ENCODE results near the gene CD55. TPM values are rescaled to one million over a fixed set of nuclear protein-coding genes. Genes with fewer than 3 reads are reported as not detected.

The CD55 gene
- total RNA-seq, 1 experiment from 2014 or later: 103 TPM

DNA sequence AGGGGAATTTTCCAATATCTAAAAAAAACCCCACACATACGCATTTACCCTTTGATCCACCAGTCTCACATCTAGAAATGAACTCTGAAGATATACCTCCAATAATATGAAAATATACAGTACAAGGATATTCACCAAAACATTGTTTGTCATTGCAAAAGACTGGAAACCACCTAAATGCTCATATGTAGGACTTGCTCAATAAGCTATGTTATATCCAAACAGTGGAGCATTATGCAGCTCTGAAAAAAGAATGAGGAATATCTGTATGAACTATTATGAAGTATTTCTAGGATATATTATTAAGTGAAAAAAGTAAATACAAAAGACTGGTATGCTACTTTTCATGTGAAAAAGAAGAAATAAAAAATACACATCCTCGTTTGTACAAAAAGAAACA lies 43.6 kb downstream of the CD55 start:
- no peak overlapping the region for H2AFZ ChIP-seq (ENCODE audit: low read length)
- no peaks in the 10 kb centered on the region for H3K27me3 ChIP-seq (ENCODE audit: low read length)
- H3K4me2 ChIP-seq (ENCODE audit: low read depth, low read length, poor library complexity, severe bottlenecking): no peak overlapping the region
- no peaks in the 10 kb centered on the region for H3K9me3 ChIP-seq (ENCODE audit: low read length)
- no peaks in the 10 kb centered on the region; the same call in 1 of the 2 replicates for H3K36me3 ChIP-seq (ENCODE audit: insufficient read depth, low read length)
- no peaks in the 10 kb centered on the region for H3K4me1 ChIP-seq (ENCODE audit: low read length)
- H3K9me2 ChIP-seq (replicated peaks; ENCODE audit: insufficient read depth, low read length): 0 out of 2 replicates have a peak, but pooled peaks cover 3% of the 10 kb centered on the region
- no peak overlapping the region for H3K9ac ChIP-seq (ENCODE audit: low read length)
- H4K20me1 ChIP-seq (ENCODE audit: insufficient read depth, low read depth, low read length): no peaks in the 10 kb centered on the region
- DNase-seq: no peak
- no peaks in the 10 kb centered on the region for H3K79me2 ChIP-seq (ENCODE audit: low read length)
- H3K27ac ChIP-seq (ENCODE audit: low read length): no peak overlapping the region
- H3K4me3 ChIP-seq (ENCODE audit: low read length): no peak overlapping the region

DNA sequence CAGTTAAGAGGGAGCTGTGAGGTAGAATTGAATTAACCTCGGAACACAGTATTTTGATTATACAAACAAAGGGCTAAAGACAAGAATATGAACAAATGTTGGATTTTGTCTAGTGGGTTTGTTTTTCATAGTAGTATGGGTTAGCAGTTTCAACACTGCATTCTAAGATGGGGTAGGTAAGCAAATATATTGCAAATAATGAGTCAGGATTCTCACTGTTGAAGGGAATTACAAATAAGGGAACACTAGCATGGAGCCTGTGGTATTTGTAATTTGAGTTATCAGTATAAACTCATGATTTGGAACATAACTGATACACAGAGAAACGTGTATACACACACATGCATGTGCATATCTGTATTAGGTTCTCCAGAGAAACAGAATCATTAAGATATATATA lies 44.5 kb downstream of the CD55 start:
- Histone ChIP-seq H3K36me3 (ENCODE audit: insufficient read depth, low read length) (no peaks in the 10 kb centered on the region; the same call in 1 of the 2 replicates), H3K4me3 (ENCODE audit: low read length) (no peak overlapping the region), H3K9me3 (ENCODE audit: low read length) (no peaks in the 10 kb centered on the region), H3K27me3 (ENCODE audit: low read length) (no peaks in the 10 kb centered on the region), H3K9me2 (replicated peaks; ENCODE audit: insufficient read depth, low read length) (0 out of 2 replicates have a peak, but pooled peaks cover 3% of the 10 kb centered on the region), H4K20me1 (ENCODE audit: insufficient read depth, low read depth, low read length) (no peaks in the 10 kb centered on the region), H3K4me1 (ENCODE audit: low read length) (no peaks in the 10 kb centered on the region), H3K79me2 (ENCODE audit: low read length) (no peaks in the 10 kb centered on the region), H2AFZ (ENCODE audit: low read length) (no peak overlapping the region), H3K9ac (ENCODE audit: low read length) (no peak overlapping the region), H3K27ac (ENCODE audit: low read length) (no peak overlapping the region), H3K4me2 (ENCODE audit: low read depth, low read length, poor library complexity, severe bottlenecking) (no peak overlapping the region)
- DNase-seq: no peak

DNA sequence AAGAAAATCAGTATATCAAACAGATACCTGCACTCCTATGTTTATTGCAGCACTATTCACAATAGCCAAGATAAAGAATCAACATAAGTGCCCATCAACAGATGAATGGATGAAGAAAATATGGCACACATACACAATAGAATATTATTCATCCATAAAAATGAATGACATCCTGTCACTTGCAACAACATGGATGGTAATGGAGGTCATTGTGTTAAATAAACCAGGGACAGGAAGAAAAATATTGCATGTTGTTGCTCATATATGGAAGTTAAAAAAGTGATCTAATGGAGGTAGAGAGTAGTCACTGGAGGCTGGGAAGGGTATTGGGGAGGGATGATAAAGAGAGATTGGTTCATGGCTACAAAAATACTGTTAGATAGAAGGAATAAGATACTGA lies 67.2 kb downstream of the CD55 start:
- H3K9me3 ChIP-seq (ENCODE audit: low read length): no peaks in the 10 kb centered on the region
- H2AFZ ChIP-seq (ENCODE audit: low read length): no peak overlapping the region
- H3K36me3 ChIP-seq (ENCODE audit: insufficient read depth, low read length): no peaks in the 10 kb centered on the region
- no peak overlapping the region for H3K4me2 ChIP-seq (ENCODE audit: low read depth, low read length, poor library complexity, severe bottlenecking)
- no peaks in the 10 kb centered on the region for H4K20me1 ChIP-seq (ENCODE audit: insufficient read depth, low read depth, low read length)
- no peak overlapping the region for H3K9ac ChIP-seq (ENCODE audit: low read length)
- H3K4me3 ChIP-seq (ENCODE audit: low read length): no peak overlapping the region
- H3K9me2 ChIP-seq (replicated peaks; ENCODE audit: insufficient read depth, low read length): no peaks in the 10 kb centered on the region
- no peak for DNase-seq
- H3K79me2 ChIP-seq (ENCODE audit: low read length): no peaks in the 10 kb centered on the region
- H3K27me3 ChIP-seq (ENCODE audit: low read length): no peaks in the 10 kb centered on the region
- no peaks in the 10 kb centered on the region for H3K4me1 ChIP-seq (ENCODE audit: low read length)
- no peak overlapping the region for H3K27ac ChIP-seq (ENCODE audit: low read length)

DNA sequence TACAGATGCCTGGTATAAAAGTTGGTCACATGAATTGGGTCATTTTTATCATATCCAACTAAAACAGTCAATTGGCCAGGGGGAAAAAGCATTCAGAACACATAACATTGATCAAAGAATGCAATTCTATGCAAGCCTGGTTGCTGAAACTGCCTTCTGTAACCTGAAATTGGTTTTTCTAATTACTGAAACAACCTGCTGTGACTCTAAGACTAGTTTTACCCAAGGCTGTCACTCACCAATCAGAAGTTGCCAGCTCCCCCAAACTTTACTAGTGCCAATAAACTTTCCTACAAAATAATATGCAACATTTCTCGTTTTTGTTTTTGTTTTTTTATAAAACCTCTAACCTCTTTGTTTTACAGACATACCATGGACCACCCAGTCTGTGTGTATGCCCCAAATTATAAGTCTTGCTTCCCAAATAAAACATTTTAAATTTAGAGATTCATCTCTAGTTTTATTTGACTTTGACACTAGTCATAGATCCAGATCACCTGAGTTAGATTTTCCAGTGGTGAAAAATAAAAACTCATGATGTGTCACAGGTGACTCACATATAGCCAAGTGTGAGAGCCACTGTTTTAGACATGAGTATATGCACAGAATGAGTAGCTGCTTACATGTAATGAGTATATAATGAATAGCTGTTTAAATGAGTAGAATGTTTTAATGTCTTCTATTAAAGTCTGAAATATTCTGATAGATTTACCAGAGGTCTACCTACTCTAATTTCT lies 68.4 kb downstream of the CD55 start:
- Histone ChIP-seq H3K9ac (ENCODE audit: low read length) (no peak overlapping the region), H3K27ac (ENCODE audit: low read length) (no peak overlapping the region), H3K4me3 (ENCODE audit: low read length) (no peak overlapping the region), H3K9me3 (ENCODE audit: low read length) (no peaks in the 10 kb centered on the region), H2AFZ (ENCODE audit: low read length) (no peak overlapping the region), H3K27me3 (ENCODE audit: low read length) (no peaks in the 10 kb centered on the region), H4K20me1 (ENCODE audit: insufficient read depth, low read depth, low read length) (no peaks in the 10 kb centered on the region), H3K4me1 (ENCODE audit: low read length) (no peaks in the 10 kb centered on the region), H3K36me3 (ENCODE audit: insufficient read depth, low read length) (no peaks in the 10 kb centered on the region), H3K9me2 (replicated peaks; ENCODE audit: insufficient read depth, low read length) (no peaks in the 10 kb centered on the region), H3K79me2 (ENCODE audit: low read length) (no peaks in the 10 kb centered on the region), H3K4me2 (ENCODE audit: low read depth, low read length, poor library complexity, severe bottlenecking) (no peak overlapping the region)
- DNase-seq: no peak

DNA sequence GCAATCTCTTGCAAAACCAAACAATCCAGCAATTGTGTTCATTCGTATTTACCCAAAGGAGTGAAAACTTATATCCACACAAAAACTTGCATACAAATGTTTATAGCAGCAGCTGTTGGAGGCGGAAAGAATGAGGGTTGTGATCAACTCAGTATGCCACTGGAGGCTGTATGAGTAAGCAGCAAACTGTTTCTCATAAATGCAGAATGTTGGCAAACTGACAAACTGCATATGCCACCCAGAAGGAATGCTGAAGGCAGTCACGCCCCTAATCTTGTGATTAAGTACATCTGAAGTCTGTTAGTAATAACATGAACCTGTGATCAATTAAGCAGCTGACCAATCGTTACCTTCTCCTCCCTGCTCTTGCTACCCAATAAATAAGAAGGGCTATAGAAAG lies 72.1 kb downstream of the CD55 start:
- Histone ChIP-seq H3K9ac (ENCODE audit: low read length) (no peak overlapping the region), H3K4me2 (ENCODE audit: low read depth, low read length, poor library complexity, severe bottlenecking) (no peak overlapping the region), H3K9me2 (replicated peaks; ENCODE audit: insufficient read depth, low read length) (no peaks in the 10 kb centered on the region), H3K27ac (ENCODE audit: low read length) (no peak overlapping the region), H3K36me3 (ENCODE audit: insufficient read depth, low read length) (no peaks in the 10 kb centered on the region), H3K9me3 (ENCODE audit: low read length) (no peaks in the 10 kb centered on the region), H3K27me3 (ENCODE audit: low read length) (no peaks in the 10 kb centered on the region), H3K4me1 (ENCODE audit: low read length) (peaks cover 6% of the 10 kb centered on the region; the same call in 1 of the 2 replicates), H3K79me2 (ENCODE audit: low read length) (no peaks in the 10 kb centered on the region), H3K4me3 (ENCODE audit: low read length) (no peak overlapping the region), H4K20me1 (ENCODE audit: insufficient read depth, low read depth, low read length) (no peaks in the 10 kb centered on the region), H2AFZ (ENCODE audit: low read length) (no peak overlapping the region)
- no peak for DNase-seq

DNA sequence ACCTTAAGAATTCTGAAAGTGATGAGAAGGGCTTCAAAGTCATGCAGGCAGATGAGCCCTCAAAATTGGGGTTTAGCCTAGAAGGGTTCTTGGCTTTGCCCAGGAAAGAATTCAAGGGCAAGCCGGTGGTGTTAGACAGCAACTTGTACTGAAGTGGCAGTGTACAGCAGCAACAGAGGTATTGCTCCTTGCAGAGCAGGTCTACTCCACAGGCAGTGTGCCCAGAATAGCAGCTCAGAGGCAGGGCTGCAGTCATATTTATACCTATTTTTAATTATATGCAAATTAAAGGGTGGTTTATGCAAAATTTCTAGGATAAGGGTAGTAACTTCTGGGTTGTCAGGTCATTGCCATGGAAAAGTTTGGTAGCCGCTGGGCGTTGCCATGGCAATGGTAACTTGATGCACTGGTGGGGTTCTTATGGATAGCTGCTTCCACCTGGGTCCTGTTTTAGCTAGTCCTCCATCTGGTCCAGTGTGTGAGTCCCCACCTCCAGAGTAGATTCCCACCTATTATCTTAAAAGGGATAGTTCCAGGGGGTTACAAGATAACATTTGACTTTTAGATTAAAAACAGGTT lies 74.8 kb downstream of the CD55 start:
- H3K27me3 ChIP-seq (ENCODE audit: low read length): no peaks in the 10 kb centered on the region
- H3K4me1 ChIP-seq (ENCODE audit: low read length): peaks cover 6% of the 10 kb centered on the region; the same call in 1 of the 2 replicates
- no peaks in the 10 kb centered on the region for H4K20me1 ChIP-seq (ENCODE audit: insufficient read depth, low read depth, low read length)
- no peak overlapping the region for H3K27ac ChIP-seq (ENCODE audit: low read length)
- no peak for DNase-seq
- no peaks in the 10 kb centered on the region for H3K36me3 ChIP-seq (ENCODE audit: insufficient read depth, low read length)
- no peaks in the 10 kb centered on the region for H3K9me2 ChIP-seq (replicated peaks; ENCODE audit: insufficient read depth, low read length)
- H3K9me3 ChIP-seq (ENCODE audit: low read length): no peaks in the 10 kb centered on the region
- H3K4me3 ChIP-seq (ENCODE audit: low read length): no peak overlapping the region
- no peaks in the 10 kb centered on the region for H3K79me2 ChIP-seq (ENCODE audit: low read length)
- no peak overlapping the region for H3K4me2 ChIP-seq (ENCODE audit: low read depth, low read length, poor library complexity, severe bottlenecking)
- H2AFZ ChIP-seq (ENCODE audit: low read length): no peak overlapping the region; the same call in 1 of the 2 replicates
- no peak overlapping the region for H3K9ac ChIP-seq (ENCODE audit: low read length)

DNA sequence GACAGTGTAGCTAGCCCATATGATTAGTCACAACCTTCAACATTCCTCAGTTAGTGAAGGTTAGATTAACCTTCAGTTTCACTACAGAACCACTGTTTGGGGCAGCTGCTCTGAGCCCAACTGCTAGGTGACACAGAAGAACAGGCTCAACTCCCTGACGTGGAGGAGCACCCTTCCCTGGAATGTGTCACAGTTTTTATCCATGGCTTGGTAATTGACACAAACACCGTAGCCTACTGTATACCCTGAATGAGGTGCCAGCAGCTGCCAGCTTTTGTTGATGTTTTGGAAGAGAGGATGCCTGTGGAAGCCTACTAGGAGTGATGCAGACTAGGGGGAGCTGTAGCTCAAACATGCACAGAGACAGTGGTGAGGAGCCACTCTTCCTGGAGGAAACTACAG lies 76.0 kb downstream of the CD55 start:
- peaks cover 6% of the 10 kb centered on the region; the same call in 1 of the 2 replicates for H3K4me1 ChIP-seq (ENCODE audit: low read length)
- H3K27me3 ChIP-seq (ENCODE audit: low read length): no peaks in the 10 kb centered on the region
- H3K9me2 ChIP-seq (replicated peaks; ENCODE audit: insufficient read depth, low read length): no peaks in the 10 kb centered on the region
- H3K9me3 ChIP-seq (ENCODE audit: low read length): no peaks in the 10 kb centered on the region
- H3K27ac ChIP-seq (ENCODE audit: low read length): no peak overlapping the region
- H4K20me1 ChIP-seq (ENCODE audit: insufficient read depth, low read depth, low read length): no peaks in the 10 kb centered on the region
- H3K4me2 ChIP-seq (ENCODE audit: low read depth, low read length, poor library complexity, severe bottlenecking): no peak overlapping the region
- no peaks in the 10 kb centered on the region for H3K36me3 ChIP-seq (ENCODE audit: insufficient read depth, low read length)
- DNase-seq: no peak
- H3K9ac ChIP-seq (ENCODE audit: low read length): no peak overlapping the region
- H3K79me2 ChIP-seq (ENCODE audit: low read length): no peaks in the 10 kb centered on the region
- no peak overlapping the region for H3K4me3 ChIP-seq (ENCODE audit: low read length)
- no peak overlapping the region for H2AFZ ChIP-seq (ENCODE audit: low read length)

DNA sequence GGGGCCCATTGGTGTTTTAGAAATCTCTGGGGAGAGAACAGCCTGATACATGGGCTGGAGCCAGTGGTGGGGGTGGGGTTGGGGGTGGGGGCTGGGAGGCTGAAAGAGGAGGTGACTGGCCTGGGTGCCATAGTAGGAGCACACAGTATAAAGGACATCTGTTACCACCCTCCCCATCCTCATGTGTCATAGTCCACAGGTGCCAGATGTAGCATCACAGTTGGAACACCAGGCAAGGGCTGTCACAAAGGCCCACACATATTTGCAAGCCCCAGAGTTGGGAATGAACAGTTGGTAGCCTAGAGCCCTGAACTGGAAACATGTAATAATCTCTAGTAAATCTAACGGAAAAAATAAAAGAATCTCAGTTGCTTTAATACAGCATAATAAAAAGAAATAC lies 77.5 kb downstream of the CD55 start:
- Histone ChIP-seq H4K20me1 (ENCODE audit: insufficient read depth, low read depth, low read length) (no peaks in the 10 kb centered on the region), H2AFZ (ENCODE audit: low read length) (no peak overlapping the region), H3K9ac (ENCODE audit: low read length) (no peak overlapping the region), H3K4me3 (ENCODE audit: low read length) (no peak overlapping the region), H3K27me3 (ENCODE audit: low read length) (no peaks in the 10 kb centered on the region), H3K4me2 (ENCODE audit: low read depth, low read length, poor library complexity, severe bottlenecking) (no peak overlapping the region), H3K79me2 (ENCODE audit: low read length) (no peaks in the 10 kb centered on the region), H3K36me3 (ENCODE audit: insufficient read depth, low read length) (no peaks in the 10 kb centered on the region), H3K4me1 (ENCODE audit: low read length) (peaks cover 6% of the 10 kb centered on the region; the same call in 1 of the 2 replicates), H3K9me3 (ENCODE audit: low read length) (no peaks in the 10 kb centered on the region), H3K9me2 (replicated peaks; ENCODE audit: insufficient read depth, low read length) (no peaks in the 10 kb centered on the region), H3K27ac (ENCODE audit: low read length) (no peak overlapping the region)
- DNase-seq: no peak
